IPS-18a (cell line): ENCODE measurements around the gene URAD.
A peak's percentile ranks its signal among the peaks of the same experiment; 100 is the strongest.

Experiments used
- H3K27ac ChIP-seq: one replicate; pipeline ENCODE4 v1.5.1; 2013; ENCODE audit warnings: low read length
- H3K27me3 ChIP-seq: one replicate; pipeline ENCODE4 v1.6.1; 2013; ENCODE audit warnings: mild to moderate bottlenecking, low read length; ENCODE audit not compliant: control insufficient read depth, insufficient read depth
- H3K36me3 ChIP-seq: one replicate; pipeline ENCODE4 v1.6.1; 2013; ENCODE audit warnings: low read depth, low read length; ENCODE audit not compliant: control insufficient read depth
- H3K4me1 ChIP-seq: one replicate; pipeline ENCODE4 v1.6.1; 2013; ENCODE audit warnings: low read depth, low read length; ENCODE audit not compliant: control insufficient read depth
- H3K4me3 ChIP-seq: one replicate; pipeline ENCODE4 v1.5.1; 2013; ENCODE audit warnings: low read length
- H3K9ac ChIP-seq: one replicate; pipeline ENCODE4 v1.6.1; 2013; ENCODE audit warnings: mild to moderate bottlenecking, low read length, moderate library complexity
- H3K9me3 ChIP-seq: one replicate; pipeline ENCODE4 v1.6.1; 2013; ENCODE audit warnings: low read depth, low read length; ENCODE audit not compliant: control insufficient read depth

The URAD gene

DNA sequence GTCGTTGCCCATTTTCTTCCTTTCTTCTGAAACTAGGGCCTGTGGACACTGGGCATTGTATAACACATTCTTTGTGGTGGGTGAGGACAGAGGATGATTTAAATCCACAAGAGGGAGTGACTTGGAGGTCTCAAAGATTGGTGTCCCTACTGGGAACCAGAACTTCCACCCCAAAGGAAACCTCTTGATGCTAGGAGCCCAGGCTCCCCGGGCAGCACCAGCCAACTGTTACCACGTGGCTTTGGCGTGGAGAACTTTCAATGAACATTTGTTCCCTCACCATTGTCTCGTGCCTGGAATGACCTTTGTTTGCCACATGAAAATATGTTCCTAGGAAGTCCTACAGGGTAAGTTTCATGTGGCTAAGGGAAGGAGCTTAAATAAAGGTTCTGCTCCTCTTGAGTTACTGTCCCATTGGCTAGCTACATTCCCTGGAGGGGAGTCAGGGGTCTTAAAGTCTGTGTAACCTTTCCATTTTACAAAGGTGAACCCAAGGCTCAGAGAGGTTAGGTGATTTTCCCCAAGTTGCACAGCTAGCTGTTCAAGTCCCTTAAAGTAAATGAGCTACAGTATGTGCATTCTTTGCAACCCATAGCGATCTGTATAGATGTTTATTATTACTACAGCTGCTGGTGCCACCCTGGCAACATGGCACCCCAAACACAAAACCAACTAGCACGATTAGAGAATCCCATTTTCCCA lies 14.4 kb downstream of the URAD start:
- no peak overlapping the region for H3K27ac ChIP-seq
- no peak overlapping the region for H3K4me3 ChIP-seq
- H3K4me1 ChIP-seq: peaks cover 19% of the 10 kb centered on the region
- peaks cover 100% of the 10 kb centered on the region for H3K27me3 ChIP-seq
- no peaks in the 10 kb centered on the region for H3K36me3 ChIP-seq
- H3K9ac ChIP-seq: no peak overlapping the region
- peaks cover 3% of the 10 kb centered on the region for H3K9me3 ChIP-seq

DNA sequence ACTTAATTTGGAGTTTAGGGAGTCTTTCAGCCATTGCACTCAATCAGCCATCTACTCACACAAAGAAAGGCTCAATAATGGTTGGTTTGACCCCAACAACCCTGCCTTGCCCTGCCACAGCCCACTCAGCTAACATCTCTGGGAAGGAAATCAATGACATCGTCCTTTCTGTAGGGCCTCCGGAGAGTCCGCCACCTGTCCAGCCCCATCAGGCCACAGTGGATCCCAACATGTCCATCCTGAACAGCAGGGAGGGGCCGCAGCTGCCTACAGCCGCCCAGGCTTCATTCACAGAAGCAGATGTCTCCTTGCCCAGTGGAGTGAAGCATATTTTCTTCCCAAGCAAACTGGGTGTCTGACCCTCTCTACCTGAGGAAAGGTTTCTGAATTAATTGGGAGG lies 15.2 kb downstream of the URAD start:
- Histone ChIP-seq H3K9ac (no peak overlapping the region), H3K27me3 (peaks cover 100% of the 10 kb centered on the region), H3K27ac (no peak overlapping the region), H3K9me3 (peaks cover 3% of the 10 kb centered on the region), H3K36me3 (no peaks in the 10 kb centered on the region), H3K4me3 (no peak overlapping the region), H3K4me1 (peaks cover 20% of the 10 kb centered on the region)

- no peaks in the 10 kb centered on the region for H3K36me3 ChIP-seq
- no peak overlapping the region for H3K4me3 ChIP-seq
- no peak overlapping the region for H3K27ac ChIP-seq
- H3K4me1 ChIP-seq: peaks cover 20% of the 10 kb centered on the region
- H3K9ac ChIP-seq: no peak overlapping the region
- H3K27me3 ChIP-seq: peaks cover 100% of the 10 kb centered on the region
- peaks cover 3% of the 10 kb centered on the region for H3K9me3 ChIP-seq
Observed at GRCh38 chr13:27972478-27972820, 16.0 kb downstream of the URAD start.

DNA sequence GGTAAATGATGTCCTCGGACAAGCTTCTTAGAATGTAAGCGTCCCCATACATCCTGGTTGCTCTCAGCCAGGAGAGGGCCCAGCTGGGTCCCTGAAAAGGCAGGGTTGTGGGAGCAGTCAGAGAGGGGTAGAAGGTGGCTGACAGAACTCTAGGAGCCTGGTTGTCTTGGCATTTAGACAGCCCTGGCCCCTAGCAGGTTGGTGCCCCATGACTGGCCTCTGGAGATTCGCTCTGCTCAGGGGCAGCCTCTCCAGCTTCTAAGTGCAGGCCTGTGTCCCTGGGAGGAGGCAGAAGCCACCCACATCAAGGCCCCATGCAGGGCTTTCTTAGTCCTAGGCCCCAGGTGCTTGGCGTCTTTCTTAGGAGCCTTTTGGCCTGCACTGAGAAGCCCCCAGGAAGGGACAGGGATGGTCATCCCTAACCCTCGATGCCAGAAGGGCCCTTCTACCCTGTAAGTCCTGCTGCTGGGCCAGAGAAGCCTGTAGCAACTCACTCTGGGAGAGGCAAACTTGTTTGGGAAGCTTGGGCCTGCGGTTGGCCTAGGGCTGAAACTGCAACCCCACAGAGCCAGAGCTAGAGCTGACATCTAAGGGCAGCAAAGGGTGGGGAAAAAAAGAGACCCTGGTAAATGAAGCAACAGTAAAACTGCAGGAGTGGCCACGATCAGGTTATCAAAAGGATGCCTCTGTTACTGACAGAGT lies 16.6 kb downstream of the URAD start:
- peaks cover 20% of the 10 kb centered on the region for H3K4me1 ChIP-seq
- no peak overlapping the region for H3K9ac ChIP-seq
- H3K36me3 ChIP-seq: no peaks in the 10 kb centered on the region
- H3K4me3 ChIP-seq: no peak overlapping the region
- peaks cover 100% of the 10 kb centered on the region for H3K27me3 ChIP-seq
- no peak overlapping the region for H3K27ac ChIP-seq
- H3K9me3 ChIP-seq: peaks cover 3% of the 10 kb centered on the region

GRCh38 chr13:27971236-27971645 lies 17.3 kb downstream of the URAD start:
- Histone ChIP-seq H3K4me1 (peaks cover 20% of the 10 kb centered on the region), H3K9ac (no peak overlapping the region), H3K4me3 (no peak overlapping the region), H3K27ac (no peak overlapping the region), H3K36me3 (no peaks in the 10 kb centered on the region), H3K9me3 (no peaks in the 10 kb centered on the region), H3K27me3 (peaks cover 100% of the 10 kb centered on the region)

DNA sequence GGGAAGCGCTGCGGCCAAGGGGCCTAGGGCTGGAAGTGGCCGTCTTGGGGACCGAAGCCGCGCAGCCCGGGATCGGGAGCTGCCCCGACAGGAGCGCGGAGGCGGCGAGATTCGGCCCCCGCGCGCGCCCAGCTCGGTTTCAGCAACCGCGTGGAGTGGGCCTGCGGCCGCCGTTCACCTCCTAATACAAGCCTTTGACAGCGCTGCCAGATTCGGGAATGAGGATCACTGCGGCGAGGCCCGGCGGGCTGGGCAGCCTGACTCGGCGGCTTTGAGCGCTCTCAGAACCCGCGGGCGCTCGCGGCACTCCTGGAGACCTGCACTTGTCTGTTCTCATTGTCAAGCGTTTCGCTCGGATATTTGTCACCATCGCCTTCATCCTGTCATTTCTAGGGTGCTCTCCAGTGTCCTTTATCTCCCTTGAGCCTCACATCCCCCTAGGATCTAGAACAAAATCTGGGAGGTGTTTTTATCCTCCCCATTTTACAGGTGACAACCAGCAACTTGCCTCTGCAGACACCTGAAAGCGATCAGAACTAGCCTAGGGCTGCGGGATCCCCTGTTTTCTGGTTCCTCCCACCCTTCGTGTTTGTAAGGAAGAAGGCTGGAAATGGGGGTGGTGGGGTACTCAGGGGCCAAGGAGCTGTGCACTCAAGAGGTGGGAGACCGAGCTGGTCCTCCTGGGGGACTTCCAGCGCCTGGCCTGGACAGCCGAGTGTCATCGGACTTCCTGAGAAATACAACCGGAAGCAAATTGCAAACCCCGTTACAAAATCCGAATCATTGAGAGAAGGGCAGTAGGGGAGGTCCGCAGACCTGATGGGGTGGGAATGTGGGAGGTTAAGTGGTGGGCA lies 17.9 kb downstream of the URAD start:
- peaks cover 20% of the 10 kb centered on the region for H3K4me1 ChIP-seq
- H3K36me3 ChIP-seq: no peaks in the 10 kb centered on the region
- no peaks in the 10 kb centered on the region for H3K9me3 ChIP-seq
- H3K27ac ChIP-seq: no peak overlapping the region
- peaks cover 100% of the 10 kb centered on the region for H3K27me3 ChIP-seq
- no peak overlapping the region for H3K9ac ChIP-seq
- peak overlapping the region; percentile 1 for H3K4me3 ChIP-seq

DNA sequence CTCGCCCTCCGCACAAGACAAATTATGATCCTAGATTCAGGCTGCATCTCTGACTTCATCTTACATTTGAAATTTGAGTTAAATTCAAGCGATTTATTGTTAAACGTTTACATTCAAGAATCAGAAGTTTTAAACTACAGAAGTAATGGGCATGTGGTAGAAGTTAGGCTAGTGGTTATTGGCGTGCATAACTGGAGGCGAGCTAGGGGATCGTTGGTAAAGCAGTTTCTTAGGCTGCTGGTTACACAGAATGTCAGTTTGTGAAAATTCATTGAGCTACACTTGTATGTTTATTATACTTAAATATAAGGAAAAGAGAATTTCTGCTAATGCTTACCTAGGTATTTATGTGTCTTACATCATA lies 18.6 kb downstream of the URAD start:
- H3K9me3 ChIP-seq: no peaks in the 10 kb centered on the region
- peaks cover 100% of the 10 kb centered on the region for H3K27me3 ChIP-seq
- no peaks in the 10 kb centered on the region for H3K36me3 ChIP-seq
- peaks cover 26% of the 10 kb centered on the region for H3K4me1 ChIP-seq
- no peak overlapping the region for H3K9ac ChIP-seq
- H3K4me3 ChIP-seq: no peak overlapping the region
- H3K27ac ChIP-seq: no peak overlapping the region

- Histone ChIP-seq H3K4me1 (peaks cover 27% of the 10 kb centered on the region), H3K9ac (no peak within 1 kb of the TSS), H3K27ac (no peak within 1 kb of the TSS), H3K36me3 (no peaks in the 10 kb centered on the region), H3K4me3 (peak within 1 kb of the TSS; percentile 39), H3K9me3 (no peaks in the 10 kb centered on the region), H3K27me3 (peaks cover 100% of the 10 kb centered on the region)
Observed at GRCh38 chr13:27969082-27969865, 19.2 kb downstream of the URAD start, which contains the start of gene CDX2. Gene CDX2, minus strand, starts transcription at chr13:27969315. Its CDS starts 309 bp downstream, at chr13:27969006.

- Histone ChIP-seq H3K27ac (no peak overlapping the region), H3K4me3 (peak overlapping the region; percentile 39), H3K4me1 (peaks cover 27% of the 10 kb centered on the region), H3K36me3 (no peaks in the 10 kb centered on the region), H3K27me3 (peaks cover 100% of the 10 kb centered on the region), H3K9ac (no peak overlapping the region), H3K9me3 (no peaks in the 10 kb centered on the region)
Observed at GRCh38 chr13:27968316-27969081, 20.0 kb downstream of the URAD start.

GRCh38 chr13:27967736-27968315 lies 20.7 kb downstream of the URAD start:
- H3K27me3 ChIP-seq: peaks cover 100% of the 10 kb centered on the region
- no peak overlapping the region for H3K4me3 ChIP-seq
- H3K27ac ChIP-seq: no peak overlapping the region
- no peaks in the 10 kb centered on the region for H3K36me3 ChIP-seq
- no peaks in the 10 kb centered on the region for H3K9me3 ChIP-seq
- H3K4me1 ChIP-seq: peaks cover 27% of the 10 kb centered on the region
- no peak overlapping the region for H3K9ac ChIP-seq
